Right lobe of liver (tissue), 6 donors: ENCODE data around the gene TGM6. TPM values are rescaled to one million over a fixed set of nuclear protein-coding genes. Genes with fewer than 3 reads are reported as not detected.
A peak's percentile ranks its signal among the peaks of the same experiment; 100 is the strongest.

Experiments
- ATAC-seq, 4 donors: fragments of 200-7000 bp; cut with Tn5 transposase; one replicate each; pipeline ENCODE4 v1.9.1; 2020; ENCODE audit warnings: mild to moderate bottlenecking in 4 of 4, moderate library complexity in 4 of 4
- DNase-seq, 3 donors: peaks; one replicate each; pipeline ENCODE4 v3.0.0-alpha.2; 2020
- H3K27ac ChIP-seq, 3 donors: fragments of 200-600 bp; one replicate each; pipeline ENCODE4 v1.8.0; 2022
- H3K27me3 ChIP-seq, 2 donors: fragments of 200-600 bp; one replicate each; pipeline ENCODE4 v1.8.0; 2022
- H3K36me3 ChIP-seq, 4 donors: fragments of 200-600 bp; sonication (generic) in 1 of 4; one replicate each; pipeline versions ENCODE4 v1.5.1 to v1.8.0; 2017 to 2022; ENCODE audit warnings: control low read depth in 1 of 4
- H3K4me1 ChIP-seq, 4 donors: fragments of 200-600 bp; sonication (generic) in 1 of 4; one replicate each; pipeline versions ENCODE4 v1.5.1 to v1.8.0; 2017 to 2022; ENCODE audit warnings: control low read depth in 1 of 4
- H3K4me3 ChIP-seq, 3 donors: fragments of 200-600 bp; one replicate each; pipeline ENCODE4 v1.8.0; 2022
- H3K9me3 ChIP-seq, 4 donors: fragments of 200-600 bp; sonication (generic) in 1 of 4; one replicate each; pipeline versions ENCODE4 v1.5.1 to v1.8.0; 2017 to 2022; ENCODE audit warnings: control low read depth in 1 of 4
- POLR2A ChIP-seq: fragments of 450-650 bp; IDR thresholded peaks from one replicate; pipeline ENCODE4 v1.6.1; 2017; ENCODE audit warnings: antibody characterized with exemption, mild to moderate bottlenecking
- WGBS: methylation state at CpG from one replicate; pipeline ENCODE4 v1.1.6; 2018; ENCODE audit warnings: low coverage, low lambda C conversion rate; ENCODE audit not compliant: insufficient coverage; ENCODE audit errors: missing lambda C conversion rate; 5-methylcytosine and 5-hydroxymethylcytosine counted together
- intact Hi-C, 2 donors: fragments of 100-400 bp; cut with DNase I; formaldehyde crosslinking; loops; one replicate each; pipeline versions ENCODE4 v1.11.2 to v1.14.1; 2022
- long read RNA-seq: library from polyadenylated mRNA; unstranded; transcript quantifications from one replicate; pipeline ENCODE4 v2.0.0, GENCODE V29; 2019
- total RNA-seq, 6 experiments: library from RNA; depleted of rRNA in 2 of 6; stranded (reverse); fragments of >200 nt in 2 of 6; fragmentation: NEBNext Ultra II Directional in 3 of 6; extraction: Animal tissue kit (Norgen Biotek cat#: 25700) in 3 of 6; gene quantifications; one replicate each; pipeline versions ENCODE4 v1.1.0 to v1.2.4, GENCODE V29; 2016 to 2023
- TF ChIP-seq, protein P1 (sequence below), 4 donors: fragments of 200-600 bp in 3 of 4; fragments of 450-650 bp in 1 of 4; IDR thresholded peaks; one replicate each; pipeline versions ENCODE4 v1.5.1 to v1.8.0; 2016 to 2022; ENCODE audit warnings: antibody characterized with exemption in 4 of 4, mild to moderate bottlenecking in 2 of 4
- donor health status: DM: no; HTN: yes; CAD: no.
- donor health status: DM: no; HTN: no; CAD: no.
- donor health status: DM: no; HTN: no; CAD: no.
- donor health status: DM: no; HTN: yes; CAD: no.
- donor health status: DM: no; HTN: yes; CAD: no.

Gene TGM6
- not detected for total RNA-seq
- long read RNA-seq: 0 reads

GRCh38 chr20:2380601-2381000 lies at the start of gene TGM6:
Gene TGM6 (plus strand): TSS chr20:2380901. CDS start chr20:2380969, 68 bp downstream.
- H3K4me3 ChIP-seq: no peak within 1 kb of the TSS
- DNase-seq (no peak), ATAC-seq (no peak)
- H3K4me1 ChIP-seq: no peaks in the 10 kb centered on the region
- H3K27me3 ChIP-seq: no peaks in the 10 kb centered on the region
- TF ChIP-seq, protein P1, sequence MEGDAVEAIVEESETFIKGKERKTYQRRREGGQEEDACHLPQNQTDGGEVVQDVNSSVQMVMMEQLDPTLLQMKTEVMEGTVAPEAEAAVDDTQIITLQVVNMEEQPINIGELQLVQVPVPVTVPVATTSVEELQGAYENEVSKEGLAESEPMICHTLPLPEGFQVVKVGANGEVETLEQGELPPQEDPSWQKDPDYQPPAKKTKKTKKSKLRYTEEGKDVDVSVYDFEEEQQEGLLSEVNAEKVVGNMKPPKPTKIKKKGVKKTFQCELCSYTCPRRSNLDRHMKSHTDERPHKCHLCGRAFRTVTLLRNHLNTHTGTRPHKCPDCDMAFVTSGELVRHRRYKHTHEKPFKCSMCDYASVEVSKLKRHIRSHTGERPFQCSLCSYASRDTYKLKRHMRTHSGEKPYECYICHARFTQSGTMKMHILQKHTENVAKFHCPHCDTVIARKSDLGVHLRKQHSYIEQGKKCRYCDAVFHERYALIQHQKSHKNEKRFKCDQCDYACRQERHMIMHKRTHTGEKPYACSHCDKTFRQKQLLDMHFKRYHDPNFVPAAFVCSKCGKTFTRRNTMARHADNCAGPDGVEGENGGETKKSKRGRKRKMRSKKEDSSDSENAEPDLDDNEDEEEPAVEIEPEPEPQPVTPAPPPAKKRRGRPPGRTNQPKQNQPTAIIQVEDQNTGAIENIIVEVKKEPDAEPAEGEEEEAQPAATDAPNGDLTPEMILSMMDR (IDR thresholded peaks at IDR 0.05): no peak
- no peak for TF ChIP-seq POLR2A
- H3K36me3 ChIP-seq: no peaks in the 10 kb centered on the region
- 91% methylated on average over 4 of the region's 10 CpGs for WGBS
- intact Hi-C loops: no loop called here
- no peak within 1 kb of the TSS for H3K27ac ChIP-seq
- no peaks in the 10 kb centered on the region for H3K9me3 ChIP-seq

DNA sequence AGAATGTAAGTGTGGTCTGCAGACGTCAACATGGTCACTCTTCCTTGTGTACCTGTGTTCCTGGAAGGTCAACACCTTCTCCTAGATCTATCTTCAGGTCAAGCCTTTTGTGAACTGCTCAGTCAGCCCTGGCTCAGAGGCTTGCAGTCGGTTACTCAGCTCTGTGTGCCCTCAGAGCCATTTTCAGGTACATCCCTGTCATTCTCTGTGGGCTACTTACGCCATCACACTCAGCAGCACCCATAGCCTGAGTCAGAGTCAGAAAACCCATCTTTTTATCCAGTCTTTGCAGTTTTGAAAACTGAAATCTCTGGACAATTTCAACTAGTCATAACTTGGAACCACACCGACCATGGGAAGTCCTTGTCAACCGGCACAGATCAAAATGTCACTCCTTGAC lies 49.6 kb upstream of the TGM6 start:
- DNase-seq (peak in 1 of 3 donors; percentile 17), ATAC-seq (no peak)
- Histone ChIP-seq H3K4me3 (no peak overlapping the region), H3K36me3 (no peaks in the 10 kb centered on the region), H3K27me3 (no peaks in the 10 kb centered on the region), H3K4me1 (peaks cover 0 to 13% (median 5%) of the 10 kb centered on the region in 4 donors), H3K27ac (no peak overlapping the region), H3K9me3 (no peaks in the 10 kb centered on the region)
- TF ChIP-seq, protein P1 (IDR thresholded peaks at IDR 0.05): no peak
- TF ChIP-seq POLR2A: no peak
- 87% methylated on average over 5 of the region's 5 CpGs for WGBS
- intact Hi-C loops: no loop called here

DNA sequence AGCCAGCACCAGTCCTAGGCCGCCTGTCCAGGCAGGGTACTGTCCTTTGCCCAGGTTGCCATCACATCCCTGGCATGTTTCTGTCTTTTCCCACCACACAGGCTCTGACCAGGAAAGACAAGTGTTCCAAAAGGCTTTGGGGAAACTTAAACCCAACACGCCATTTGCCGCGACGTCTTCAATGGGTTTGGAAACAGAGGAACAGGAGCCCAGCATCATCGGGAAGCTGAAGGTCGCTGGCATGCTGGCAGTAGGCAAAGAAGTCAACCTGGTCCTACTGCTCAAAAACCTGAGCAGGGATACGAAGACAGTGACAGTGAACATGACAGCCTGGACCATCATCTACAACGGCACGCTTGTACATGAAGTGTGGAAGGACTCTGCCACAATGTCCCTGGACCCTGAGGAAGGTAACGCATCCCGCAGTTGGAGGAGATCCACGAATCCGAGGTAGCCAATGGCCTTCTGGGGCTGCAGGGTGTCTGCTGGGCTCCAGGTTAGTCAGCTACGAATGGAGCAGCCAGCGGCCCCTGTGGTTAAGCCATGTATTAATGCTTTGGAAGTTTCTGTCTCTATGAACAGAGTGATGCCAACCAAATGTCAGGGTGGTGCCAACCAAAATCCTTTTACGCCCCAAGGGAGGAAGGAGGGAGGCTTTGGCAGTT lies 48.7 kb upstream of the TGM6 start:
- WGBS: 92% methylated on average over 6 of the region's 17 CpGs
- H3K27ac ChIP-seq: no peak overlapping the region

DNA sequence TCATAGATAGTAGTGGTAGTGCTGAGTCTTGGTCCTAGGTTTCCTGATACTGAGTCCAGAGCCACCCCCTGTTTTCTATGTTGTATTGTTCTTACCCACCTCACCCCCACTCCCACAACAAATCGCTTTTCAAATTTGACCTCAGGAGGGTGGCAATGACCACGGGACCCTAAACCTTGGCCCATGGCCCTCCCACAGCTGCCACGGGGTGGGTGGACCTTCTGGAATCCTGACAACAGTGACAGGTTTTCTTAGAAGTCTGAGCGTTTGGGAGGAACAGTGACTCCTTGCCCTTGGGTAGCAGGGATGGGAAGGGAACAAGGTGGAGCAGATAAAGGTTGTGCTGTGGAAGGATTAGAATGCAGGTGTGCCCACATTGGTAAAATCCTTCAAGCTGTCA lies 48.0 kb upstream of the TGM6 start:
- Histone ChIP-seq H3K36me3 (no peaks in the 10 kb centered on the region), H3K27me3 (no peaks in the 10 kb centered on the region), H3K27ac (no peak overlapping the region), H3K4me1 (peaks cover 0 to 13% (median 5%) of the 10 kb centered on the region in 4 donors), H3K9me3 (no peaks in the 10 kb centered on the region), H3K4me3 (no peak overlapping the region)
- WGBS: 49% methylated on average over 3 of the region's 4 CpGs
- DNase-seq (peak in 1 of 3 donors; percentile 33), ATAC-seq (no peak)
- no peak for TF ChIP-seq POLR2A
- TF ChIP-seq, protein P1 (IDR thresholded peaks at IDR 0.05): no peak
- intact Hi-C loops: no loop called here

More for the DNA sequence above, 48.7 kb upstream of the TGM6 start:
- H3K9me3 ChIP-seq: no peaks in the 10 kb centered on the region
- H3K4me3 ChIP-seq: no peak overlapping the region
- H3K4me1 ChIP-seq: peaks cover 0 to 13% (median 5%) of the 10 kb centered on the region in 4 donors
- TF ChIP-seq POLR2A: no peak
- TF ChIP-seq, protein P1 (IDR thresholded peaks at IDR 0.05): no peak
- H3K27me3 ChIP-seq: no peaks in the 10 kb centered on the region
- ATAC-seq (no peak), DNase-seq (peak in 1 of 3 donors; percentile 39)
- H3K36me3 ChIP-seq: no peaks in the 10 kb centered on the region
- intact Hi-C loops: no loop called here
